ENCODE measurements around the gene YRDC. TPM values are rescaled to one million over a fixed set of nuclear protein-coding genes. Genes with fewer than 3 reads are reported as not detected.

The YRDC gene
- total RNA-seq, 4 donors from 2014 or later, result 8.1 to 12.9 (median 9.7) TPM

DNA sequence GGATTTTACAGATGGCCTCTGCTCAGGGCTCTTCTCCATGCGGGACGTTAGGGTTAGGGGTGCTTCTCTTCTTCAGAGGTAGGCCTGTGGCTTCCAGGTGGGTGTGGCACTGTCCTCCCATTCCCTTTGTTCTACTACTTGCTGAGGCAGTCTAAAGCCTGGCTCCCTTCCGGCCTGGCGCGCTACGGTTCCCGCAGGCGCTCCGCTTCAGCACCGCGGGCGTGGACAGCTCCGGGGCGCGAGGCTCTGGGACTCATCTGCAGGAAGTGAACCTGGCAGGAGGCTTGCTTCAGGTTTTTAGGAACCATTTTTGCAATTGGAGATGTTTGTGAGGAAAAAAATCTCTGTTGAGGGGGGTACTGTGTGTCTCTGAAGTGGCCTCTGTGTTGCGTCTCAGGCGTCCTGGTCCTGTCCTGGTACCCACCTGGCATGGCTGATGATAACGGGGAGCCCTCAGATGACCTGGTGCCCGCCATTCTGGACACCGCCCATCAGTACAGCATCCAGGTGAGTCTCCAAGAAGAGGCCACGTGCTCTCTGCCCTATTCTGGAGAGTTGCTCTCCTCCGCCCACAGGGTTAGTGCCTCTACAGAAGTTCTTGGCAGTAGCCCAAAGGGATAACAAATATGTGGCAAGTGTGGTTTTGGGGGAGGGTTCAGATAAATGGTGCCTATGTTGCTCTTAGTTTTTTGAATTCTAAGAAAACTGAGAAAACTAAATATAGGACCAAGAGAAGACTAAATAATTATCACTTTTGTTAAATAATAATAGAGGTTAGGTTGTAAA is 12.5 kb downstream of the YRDC start:
- TF ChIP-seq POLR2A (IDR thresholded peaks at IDR 0.05), result no peak
- TF ChIP-seq, protein P1, sequence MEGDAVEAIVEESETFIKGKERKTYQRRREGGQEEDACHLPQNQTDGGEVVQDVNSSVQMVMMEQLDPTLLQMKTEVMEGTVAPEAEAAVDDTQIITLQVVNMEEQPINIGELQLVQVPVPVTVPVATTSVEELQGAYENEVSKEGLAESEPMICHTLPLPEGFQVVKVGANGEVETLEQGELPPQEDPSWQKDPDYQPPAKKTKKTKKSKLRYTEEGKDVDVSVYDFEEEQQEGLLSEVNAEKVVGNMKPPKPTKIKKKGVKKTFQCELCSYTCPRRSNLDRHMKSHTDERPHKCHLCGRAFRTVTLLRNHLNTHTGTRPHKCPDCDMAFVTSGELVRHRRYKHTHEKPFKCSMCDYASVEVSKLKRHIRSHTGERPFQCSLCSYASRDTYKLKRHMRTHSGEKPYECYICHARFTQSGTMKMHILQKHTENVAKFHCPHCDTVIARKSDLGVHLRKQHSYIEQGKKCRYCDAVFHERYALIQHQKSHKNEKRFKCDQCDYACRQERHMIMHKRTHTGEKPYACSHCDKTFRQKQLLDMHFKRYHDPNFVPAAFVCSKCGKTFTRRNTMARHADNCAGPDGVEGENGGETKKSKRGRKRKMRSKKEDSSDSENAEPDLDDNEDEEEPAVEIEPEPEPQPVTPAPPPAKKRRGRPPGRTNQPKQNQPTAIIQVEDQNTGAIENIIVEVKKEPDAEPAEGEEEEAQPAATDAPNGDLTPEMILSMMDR (IDR thresholded peaks at IDR 0.05), result no peak
- Histone ChIP-seq H3K36me3 (peaks cover 0 to 6% (median 0%) of the 10 kb centered on the region in 3 donors), H3K4me3 (no peak overlapping the region), H3K9me3 (no peaks in the 10 kb centered on the region), H3K27me3 (no peaks in the 10 kb centered on the region), H3K4me1 (peaks cover 0 to 17% (median 8%) of the 10 kb centered on the region in 4 donors), H3K27ac (no peak overlapping the region)
- DNase-seq, result peak in 2 of 3 donors; percentile 73 to 75

DNA sequence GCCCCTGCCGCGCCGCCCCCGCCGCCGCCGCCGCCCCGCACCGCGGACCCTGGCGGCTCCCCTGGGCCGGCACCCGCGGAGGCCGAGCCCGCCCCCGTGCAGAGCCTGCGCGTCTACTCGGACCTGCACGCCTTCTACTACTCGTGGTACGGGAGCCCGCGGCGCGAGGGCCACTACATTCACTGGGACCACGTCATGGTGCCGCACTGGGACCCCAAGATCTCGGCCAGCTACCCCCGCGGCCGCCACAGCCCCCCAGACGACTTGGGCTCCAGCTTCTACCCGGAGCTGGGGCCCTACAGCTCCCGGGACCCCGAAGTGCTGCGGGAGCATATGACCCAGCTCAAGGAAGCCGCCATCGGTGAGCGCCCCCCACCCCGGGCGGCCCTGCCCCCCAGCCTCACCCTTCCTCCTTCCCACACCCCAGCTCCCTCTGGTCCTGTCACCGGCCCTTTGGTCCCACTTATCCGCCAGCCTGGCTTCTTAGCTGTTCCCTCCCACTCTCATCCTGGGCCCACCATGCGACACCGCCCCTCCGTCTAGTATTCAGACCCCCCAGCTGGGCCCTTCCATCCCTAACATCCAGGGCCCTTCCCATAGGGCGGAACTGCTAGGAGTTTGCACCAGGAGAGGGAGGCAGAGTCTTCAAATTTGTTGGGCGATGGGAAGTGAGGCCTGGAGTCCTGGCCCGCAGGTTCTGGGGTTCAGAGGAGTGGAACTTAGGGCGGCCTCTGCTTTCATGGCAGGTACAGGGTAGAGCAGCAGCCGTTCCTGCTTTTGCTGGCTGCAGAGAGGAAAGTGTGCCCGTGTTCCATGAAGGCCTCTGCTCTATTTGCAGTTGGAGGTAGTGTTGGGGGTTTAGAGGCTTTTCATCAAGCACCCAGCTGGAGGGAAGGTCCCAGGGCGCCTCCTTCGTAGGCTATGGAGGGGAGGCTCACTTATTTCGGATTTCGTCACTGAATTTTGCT is 13.4 kb downstream of the YRDC start:
- H3K4me3 ChIP-seq, result peak overlapping the region; percentile 49 to 79 (median 76)
- no peak for DNase-seq

DNA sequence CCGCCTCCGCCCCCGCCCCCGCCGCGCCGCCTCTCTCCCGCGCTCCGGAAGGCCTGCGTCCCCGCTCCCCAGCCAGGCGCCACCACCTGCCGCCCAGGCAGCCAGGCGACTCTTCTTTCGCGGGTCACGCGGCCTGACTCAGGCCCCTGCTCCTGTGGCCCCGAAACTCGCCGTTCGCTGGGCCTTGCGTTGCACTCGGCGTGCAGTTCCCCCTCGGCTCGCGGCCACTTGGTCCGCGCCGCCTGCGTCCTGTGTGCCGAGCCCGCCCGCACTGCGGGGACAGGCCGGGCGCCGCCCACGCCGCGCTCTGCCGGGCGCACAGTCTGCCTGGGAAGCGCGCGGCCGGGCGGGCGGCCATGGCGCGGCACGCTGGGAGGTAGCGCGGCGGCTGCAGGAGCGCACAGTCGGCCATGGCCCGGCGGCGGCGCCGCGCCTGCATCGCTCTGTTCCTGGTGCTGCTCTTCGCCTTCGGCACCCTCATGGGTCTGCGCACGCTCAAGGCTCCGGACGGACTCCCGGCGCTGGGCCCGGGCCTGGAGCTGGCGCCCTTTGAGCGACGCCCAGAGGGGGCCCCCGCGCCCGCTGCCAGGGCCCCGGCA is 14.1 kb downstream of the YRDC start, which contains the start of gene MANEAL:
Gene MANEAL (plus strand): TSS at position 75 of the 599 bp plus-strand sequence. CDS start 336 bp downstream, at position 411.
- Histone ChIP-seq H3K27ac (peak within 1 kb of the TSS in 1 of 4 donors; percentile 52), H3K27me3 (no peaks in the 10 kb centered on the region), H3K4me1 (peaks cover 0 to 17% (median 8%) of the 10 kb centered on the region in 4 donors), H3K9me3 (no peaks in the 10 kb centered on the region), H3K4me3 (peak within 1 kb of the TSS; percentile 49 to 79 (median 76)), H3K36me3 (no peaks in the 10 kb centered on the region)
- peak; percentile 37 to 71 (median 62) for DNase-seq
- TF ChIP-seq, protein P1 (IDR thresholded peaks at IDR 0.05), result no peak
- no peak for TF ChIP-seq POLR2A (IDR thresholded peaks at IDR 0.05)

More for the DNA sequence above, 13.4 kb downstream of the YRDC start:
- Histone ChIP-seq H3K27ac (peak overlapping the region in 1 of 4 donors; percentile 52), H3K4me1 (peaks cover 0 to 17% (median 8%) of the 10 kb centered on the region in 4 donors), H3K27me3 (no peaks in the 10 kb centered on the region), H3K36me3 (peaks cover 0 to under 1% (median 0%) of the 10 kb centered on the region in 3 donors), H3K9me3 (no peaks in the 10 kb centered on the region)
- no peak for TF ChIP-seq POLR2A (IDR thresholded peaks at IDR 0.05)
- TF ChIP-seq, protein P1 (IDR thresholded peaks at IDR 0.05), result peak in 1 of 6 experiments; percentile 6

DNA sequence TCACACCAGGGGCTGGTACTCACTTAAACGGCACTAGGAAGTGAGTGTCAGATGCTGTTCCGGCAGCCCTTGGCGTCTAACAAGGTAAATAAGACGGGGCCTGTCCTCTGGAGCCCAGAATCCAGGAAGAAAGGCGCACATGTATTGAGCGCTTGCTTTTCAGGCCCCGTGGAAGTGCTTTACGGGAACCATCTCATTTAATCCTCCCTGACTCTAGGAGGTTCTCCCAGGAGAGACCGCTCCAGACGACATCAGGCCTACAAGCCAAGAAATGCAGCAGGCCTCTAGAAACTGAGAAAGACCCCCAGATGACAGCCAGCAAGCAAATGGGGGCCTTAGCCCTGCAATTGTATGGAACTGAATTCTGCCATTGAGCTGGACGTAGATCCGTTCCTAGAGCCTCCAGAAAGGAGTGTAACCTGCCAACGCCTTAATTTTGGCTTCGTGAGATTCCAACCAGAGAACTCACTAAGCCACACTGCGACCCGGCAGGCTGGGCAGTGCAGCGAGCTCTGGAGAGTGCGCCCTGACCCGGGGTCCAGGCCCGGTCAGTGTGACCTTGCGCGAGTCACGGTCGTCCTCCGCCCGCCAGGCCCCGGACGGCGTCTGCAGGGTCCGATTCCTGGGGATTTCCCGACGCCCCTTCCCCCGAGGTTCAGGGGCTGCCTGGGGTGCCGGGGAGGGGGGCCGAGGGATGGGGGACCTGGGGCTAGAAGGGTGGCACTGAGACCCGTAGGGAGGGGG is 14.9 kb downstream of the YRDC start:
- no peak for DNase-seq
- Histone ChIP-seq H3K4me3 (peak overlapping the region; percentile 49 to 79 (median 76)), H3K36me3 (no peaks in the 10 kb centered on the region), H3K4me1 (peaks cover 0 to 17% (median 8%) of the 10 kb centered on the region in 4 donors), H3K27me3 (no peaks in the 10 kb centered on the region), H3K9me3 (no peaks in the 10 kb centered on the region), H3K27ac (peak overlapping the region in 1 of 4 donors; percentile 52)
- no peak for TF ChIP-seq POLR2A (IDR thresholded peaks at IDR 0.05)
- TF ChIP-seq, protein P1 (IDR thresholded peaks at IDR 0.05), result no peak

Data from Peyer's patch (tissue), 4 donors.